NCI-H146 treated with DMSO at 0.1 percent for 48 hours (cell line): ENCODE results near the gene ERFE.

Source experiments
- DNase-seq: peaks from one replicate; lab custom pipeline; 2025; ENCODE audit not compliant: unreplicated experiment; lab: John Stamatoyannopoulos, UW

The ERFE gene

GRCh38 chr2:238203973-238204683, 45.4 kb downstream of the ERFE start:
- DNase-seq = no peak

GRCh38 chr2:238207006-238207405, 48.2 kb downstream of the ERFE start:
- no peak for DNase-seq

- no peak for DNase-seq
These were observed 57.9 kb downstream of the ERFE start for GRCh38 chr2:238216651-238217184.
